GM21447 (cell line): Measurements from ENCODE around the gene APOBEC3B.
"Not testable (repeated sequence)": the region's sequence is repeated elsewhere in the genome, so short reads cannot be mapped to it uniquely, and the experiment has no call there.

ENCODE experiments used
- ATAC-seq: cut with Tn5 transposase; IDR thresholded peaks from one replicate; pipeline ENCODE4 v1.9.1; 2021; ENCODE audit not compliant: unreplicated experiment

APOBEC3B gene

DNA sequence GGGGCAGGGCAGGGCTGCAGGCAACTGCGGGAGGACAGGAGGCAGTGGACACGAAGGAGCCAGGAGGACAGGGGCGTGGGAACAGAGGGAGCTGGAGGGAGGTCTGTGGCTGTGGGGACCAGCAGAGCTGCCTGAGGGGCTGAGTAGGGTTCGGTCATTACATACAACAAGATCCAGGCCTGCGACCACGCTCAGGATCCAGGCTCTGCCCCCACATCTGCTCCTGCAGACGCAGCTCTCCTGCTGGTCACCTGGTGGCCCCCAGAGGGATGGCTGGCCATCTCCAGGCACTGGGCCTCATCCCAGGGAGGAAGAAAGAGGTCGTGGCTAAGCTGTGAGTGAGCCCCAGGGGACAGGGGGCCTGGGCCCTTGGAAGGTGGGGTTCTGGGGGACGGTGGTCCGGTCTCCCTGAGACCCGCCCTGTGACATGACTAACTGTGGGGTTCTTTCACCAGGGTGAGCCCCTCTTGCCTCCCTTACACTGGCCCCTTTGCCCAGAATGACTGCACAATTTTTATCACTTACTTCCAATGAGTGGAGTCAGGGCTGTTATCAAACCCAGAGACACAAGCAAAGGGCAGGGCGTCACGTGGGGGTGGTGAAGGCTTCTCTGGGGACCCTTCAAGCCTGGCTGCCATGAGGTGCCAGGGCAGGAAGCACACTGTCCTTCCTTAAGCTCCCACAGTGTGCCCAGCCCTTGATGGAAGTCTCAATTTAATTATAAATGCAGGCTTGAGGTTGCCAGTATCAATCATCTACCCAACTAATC, 31.4 kb upstream of the APOBEC3B start:
- no peak for ATAC-seq

DNA sequence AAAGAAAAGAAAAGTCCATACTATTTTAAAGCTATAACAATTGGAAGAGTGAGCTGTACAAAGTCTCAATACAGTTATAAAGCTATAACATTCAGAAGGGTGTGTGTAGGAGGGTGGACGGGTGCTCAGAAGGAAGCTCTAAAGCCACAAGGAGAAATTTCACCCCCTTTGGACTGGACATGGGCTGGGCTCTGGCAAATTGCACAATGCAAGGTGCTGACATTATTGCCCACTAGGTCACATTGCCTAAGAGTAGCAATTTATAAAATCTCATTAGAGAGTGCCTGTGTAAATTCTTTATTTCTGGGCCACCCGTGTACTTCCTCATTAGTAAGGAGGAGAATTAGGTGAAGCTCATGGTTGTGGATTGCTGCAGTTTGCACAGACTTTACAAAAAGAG, 30.4 kb upstream of the APOBEC3B start:
- no peak for ATAC-seq

DNA sequence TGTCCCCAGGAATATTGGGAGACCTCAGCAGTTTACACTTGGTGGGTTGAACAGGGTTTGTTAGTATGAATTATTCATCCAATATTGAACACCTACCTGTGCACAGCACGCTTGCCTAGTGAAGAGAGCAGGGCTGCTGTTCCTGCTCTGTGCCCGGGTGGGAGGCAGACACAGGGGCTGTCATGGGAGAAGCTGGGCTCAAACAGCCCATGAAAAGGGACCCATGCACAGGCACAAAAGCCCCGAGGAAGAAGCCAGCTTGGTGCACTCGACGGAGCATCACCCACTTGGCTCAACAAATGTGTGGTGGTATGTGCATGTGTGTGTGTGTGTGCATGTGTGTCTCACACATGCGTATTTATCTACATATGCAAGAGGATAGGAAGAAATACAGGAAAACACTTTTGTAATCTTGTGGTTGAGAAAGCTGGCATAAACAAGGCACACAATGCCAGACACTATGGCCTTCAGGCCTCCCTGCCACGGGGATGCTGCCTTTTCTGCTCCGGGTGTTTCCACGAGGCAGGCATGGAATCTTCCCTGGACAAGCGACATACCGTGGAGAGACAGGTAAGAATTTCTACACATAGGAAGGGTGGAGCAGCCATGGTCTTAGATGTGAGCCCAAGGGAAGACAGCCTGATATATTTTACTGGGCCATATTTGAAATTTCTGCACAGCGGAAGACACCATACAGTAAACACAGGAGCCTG, 29.7 kb upstream of the APOBEC3B start:
- ATAC-seq = no peak

- ATAC-seq = no peak
These were observed 29.1 kb upstream of the APOBEC3B start for GRCh38 chr22:38953091-38953490.

- peak; percentile 83 for ATAC-seq
These were observed 28.4 kb upstream of the APOBEC3B start for GRCh38 chr22:38953577-38954413.

DNA sequence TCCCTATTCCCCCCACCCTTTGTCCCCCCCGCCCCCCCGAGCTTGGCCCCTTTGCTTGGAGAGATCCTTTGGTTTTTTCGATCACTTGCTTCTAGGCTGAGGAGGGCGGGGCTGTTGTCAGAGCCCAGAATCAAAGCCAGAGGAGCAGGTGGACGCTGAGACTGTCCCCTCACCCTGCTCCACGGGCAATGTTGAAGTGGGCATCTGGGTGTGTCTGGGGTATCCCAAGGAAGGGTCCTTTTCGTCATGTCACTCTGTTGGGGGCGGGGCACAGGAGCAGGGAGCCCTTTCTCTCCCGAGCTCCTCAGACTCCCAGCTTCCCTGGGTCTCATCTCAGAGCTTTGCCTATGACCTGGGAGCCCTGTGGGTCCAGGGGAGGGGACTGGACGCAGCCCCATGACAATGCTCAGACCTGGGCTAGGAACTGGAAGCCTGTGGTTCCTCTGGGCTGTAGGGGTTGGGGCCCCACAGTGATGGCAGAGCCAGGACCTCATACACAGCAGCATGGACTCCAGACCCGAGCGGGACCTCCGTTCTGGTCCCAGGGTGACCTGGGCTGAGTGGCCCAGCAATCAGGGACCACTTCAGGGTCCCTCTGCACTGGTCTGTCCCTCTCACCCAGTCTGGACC, 27.6 kb upstream of the APOBEC3B start:
- ATAC-seq = no peak

- ATAC-seq = no peak
These were observed 26.8 kb upstream of the APOBEC3B start for GRCh38 chr22:38955250-38955905.

DNA sequence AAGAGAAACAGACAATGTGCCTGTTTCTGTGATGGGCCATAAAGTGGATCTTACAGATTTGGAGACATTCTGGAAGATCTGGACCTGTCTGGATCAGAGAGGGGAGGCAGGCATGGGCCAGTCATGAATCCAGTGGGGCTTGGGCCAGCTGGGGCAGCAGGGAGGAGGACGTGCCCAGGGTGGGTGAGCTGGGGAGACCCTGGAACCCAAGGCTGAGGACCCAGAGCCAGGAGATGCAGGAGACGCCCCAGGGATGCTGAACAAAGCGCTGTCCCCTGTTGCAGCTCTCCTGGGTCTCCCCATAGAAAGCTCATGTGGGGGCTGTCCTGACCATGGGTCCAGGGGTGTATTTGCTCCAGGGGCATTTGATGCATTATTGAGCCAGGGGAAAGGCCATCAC, 26.2 kb upstream of the APOBEC3B start:
- no peak for ATAC-seq

- no peak for ATAC-seq
These were observed 25.6 kb upstream of the APOBEC3B start for GRCh38 chr22:38956551-38956950.

- no peak for ATAC-seq
These were observed 24.9 kb upstream of the APOBEC3B start, which contains the start of gene APOBEC3A for GRCh38 chr22:38957046-38957770. Gene APOBEC3A (plus strand): TSS chr22:38957609. CDS start chr22:38957692, 83 bp downstream.

GRCh38 chr22:38957808-38958650, 24.1 kb upstream of the APOBEC3B start:
- no peak for ATAC-seq

DNA sequence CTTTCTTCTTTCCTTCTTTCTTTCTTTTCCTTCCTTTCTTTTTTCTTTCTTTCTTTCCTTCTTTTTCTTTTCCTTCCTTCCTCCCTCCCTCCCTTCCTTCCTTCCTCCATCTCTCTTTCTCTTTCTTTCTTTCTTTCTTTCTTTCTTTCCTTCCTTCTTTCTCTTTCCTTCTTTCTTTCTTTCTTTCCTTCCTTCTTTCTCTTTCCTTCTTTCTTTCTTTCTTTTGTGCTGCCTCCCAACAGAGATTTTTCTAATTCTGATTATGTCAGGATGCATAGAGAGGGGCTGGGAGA, 23.6 kb upstream of the APOBEC3B start:
- ATAC-seq = not testable (repeated sequence)

- ATAC-seq = no peak
These were observed 22.6 kb upstream of the APOBEC3B start for GRCh38 chr22:38959590-38959989.

DNA sequence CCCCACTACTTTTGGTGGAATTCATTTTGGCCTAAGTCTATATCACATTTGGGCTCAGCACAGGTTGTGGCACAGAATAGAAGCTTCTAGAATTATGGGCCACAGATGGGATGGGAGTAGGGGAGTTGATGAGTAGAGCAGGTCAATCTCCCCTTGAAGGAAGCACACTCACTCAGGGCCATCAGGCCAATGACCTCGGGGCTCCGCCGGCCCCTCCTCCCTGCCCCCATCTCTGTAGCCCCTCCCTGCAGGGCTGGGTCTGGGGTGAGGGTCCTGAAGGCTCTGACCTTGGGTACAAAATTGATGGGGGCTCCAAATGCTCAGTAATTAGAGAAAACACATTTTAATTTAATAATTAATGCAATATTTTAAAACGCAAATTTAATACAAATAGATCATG, 21.5 kb upstream of the APOBEC3B start:
- not testable (repeated sequence) for ATAC-seq

DNA sequence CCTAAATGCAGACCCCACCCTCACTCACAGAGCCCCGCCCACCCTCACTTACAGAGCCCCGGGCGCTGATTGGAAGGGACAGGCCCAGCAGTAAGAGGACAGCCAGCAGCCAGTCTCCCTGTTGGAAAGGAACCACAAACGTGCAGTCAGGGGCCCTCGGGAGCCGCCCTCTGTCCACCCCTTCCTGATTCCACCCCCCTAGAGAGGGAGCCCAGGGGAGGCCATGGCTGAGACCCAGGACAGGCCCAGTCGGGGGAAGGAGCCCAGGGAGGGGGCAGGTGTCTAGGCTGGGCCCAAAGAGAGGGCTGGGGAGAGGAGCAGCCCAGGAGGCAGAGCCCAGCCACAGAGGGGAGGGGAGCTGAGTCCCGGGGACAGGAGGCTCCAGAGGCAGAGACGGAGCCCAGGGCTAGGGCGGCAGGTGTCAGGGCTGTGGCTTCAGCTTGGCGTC, 18.8 kb upstream of the APOBEC3B start:
- ATAC-seq = not testable (repeated sequence)

DNA sequence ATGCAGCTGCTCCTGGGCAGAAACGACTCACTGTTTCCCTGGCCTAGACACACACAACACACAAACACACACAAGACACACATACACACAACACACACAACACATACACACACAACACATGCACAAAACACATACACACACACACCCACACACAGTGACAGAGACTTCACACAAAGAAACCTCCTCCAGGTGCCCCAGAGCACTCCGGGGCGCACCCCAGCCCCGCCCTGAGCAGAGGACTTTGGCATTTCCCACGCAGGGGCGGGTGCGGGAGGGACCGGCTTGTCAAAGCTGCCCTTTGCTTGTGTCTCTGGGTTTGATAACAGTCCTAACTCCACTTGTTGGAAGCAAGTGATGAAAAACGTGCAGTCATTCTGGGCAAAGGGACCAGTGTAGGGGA, 18.3 kb upstream of the APOBEC3B start:
- no peak for ATAC-seq

GRCh38 chr22:38964306-38964705, 17.8 kb upstream of the APOBEC3B start:
- no peak for ATAC-seq

GRCh38 chr22:38964989-38965388, 17.2 kb upstream of the APOBEC3B start:
- no peak for ATAC-seq
